ENCODE measurements around the gene GAK.

- TF ChIP-seq CHD1 (IDR thresholded peaks at IDR 0.05; ENCODE audit: low read depth, low read length) (no peak), POLR2A (IDR thresholded peaks at IDR 0.05; ENCODE audit: low read depth, low read length) (no peak), CTCF (conservative IDR thresholded peaks at IDR 0.05; ENCODE audit: low read depth, low read length) (no peak), RAD21 (IDR thresholded peaks at IDR 0.05; ENCODE audit: low read length) (no peak), BHLHE40 (IDR thresholded peaks at IDR 0.05; ENCODE audit: low read depth, low read length) (no peak)
- TF ChIP-seq, protein P1, sequence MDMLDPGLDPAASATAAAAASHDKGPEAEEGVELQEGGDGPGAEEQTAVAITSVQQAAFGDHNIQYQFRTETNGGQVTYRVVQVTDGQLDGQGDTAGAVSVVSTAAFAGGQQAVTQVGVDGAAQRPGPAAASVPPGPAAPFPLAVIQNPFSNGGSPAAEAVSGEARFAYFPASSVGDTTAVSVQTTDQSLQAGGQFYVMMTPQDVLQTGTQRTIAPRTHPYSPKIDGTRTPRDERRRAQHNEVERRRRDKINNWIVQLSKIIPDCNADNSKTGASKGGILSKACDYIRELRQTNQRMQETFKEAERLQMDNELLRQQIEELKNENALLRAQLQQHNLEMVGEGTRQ (IDR thresholded peaks at IDR 0.05; ENCODE audit: low read depth, low read length): no peak
- TF ChIP-seq, protein P2, sequence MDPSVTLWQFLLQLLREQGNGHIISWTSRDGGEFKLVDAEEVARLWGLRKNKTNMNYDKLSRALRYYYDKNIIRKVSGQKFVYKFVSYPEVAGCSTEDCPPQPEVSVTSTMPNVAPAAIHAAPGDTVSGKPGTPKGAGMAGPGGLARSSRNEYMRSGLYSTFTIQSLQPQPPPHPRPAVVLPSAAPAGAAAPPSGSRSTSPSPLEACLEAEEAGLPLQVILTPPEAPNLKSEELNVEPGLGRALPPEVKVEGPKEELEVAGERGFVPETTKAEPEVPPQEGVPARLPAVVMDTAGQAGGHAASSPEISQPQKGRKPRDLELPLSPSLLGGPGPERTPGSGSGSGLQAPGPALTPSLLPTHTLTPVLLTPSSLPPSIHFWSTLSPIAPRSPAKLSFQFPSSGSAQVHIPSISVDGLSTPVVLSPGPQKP (IDR thresholded peaks at IDR 0.05; ENCODE audit: borderline replicate concordance, low read depth, low read length): no peak
Measured at GRCh38 chr4:914531-914930, 17.6 kb downstream of the GAK start.

Measured in IMR-90 (cell line).